B cell (primary cell): ENCODE measurements around the gene PLGRKT. TPM values are rescaled to one million over a fixed set of nuclear protein-coding genes. Genes with fewer than 3 reads are reported as not detected.

ENCODE experiments used
- ATAC-seq: fragments of 200-7000 bp; cut with Tn5 transposase; one replicate; pipeline ENCODE4 v1.10.0; 2021; ENCODE audit warnings: low read depth, mild to moderate bottlenecking, moderate number of reproducible peaks, moderate library complexity
- CTCF ChIA-PET: fragments of 350-600 bp; sonication (Branson Sonifier 250); formaldehyde crosslinking; loops from one replicate; lab custom pipeline; 2021; ENCODE audit warnings: antibody characterized with exemption, inconsistent platforms; lab: Charles Lee
- POLR2A ChIA-PET: fragments of 350-600 bp; sonication (Branson Sonifier 250); formaldehyde crosslinking; loops from one replicate; lab custom pipeline; 2021; ENCODE audit warnings: antibody characterized with exemption; lab: Charles Lee
- DNase-seq: peaks from one replicate; pipeline ENCODE4 v3.0.0; 2013
- H2AFZ ChIP-seq: 2 replicates; pipeline ENCODE4 v1.6.1; 2012; ENCODE audit warnings: mild to moderate bottlenecking, low read depth, low read length; ENCODE audit not compliant: insufficient read depth, poor library complexity, severe bottlenecking
- H3K27ac ChIP-seq, 2 donors: 1 replicate in 1 of 2; 2 replicates in 1 of 2; pipeline ENCODE4 v1.5.1; 2012 to 2013; ENCODE audit warnings: low read length in 2 of 2, mild to moderate bottlenecking in 2 of 2, moderate library complexity in 1 of 2
- H3K27me3 ChIP-seq, 4 experiments: fragments of 200-600 bp in 1 of 4; sonication (generic) in 1 of 4; replicated peaks in 1 of 4; 1 replicate in 2 of 4; 2 replicates in 2 of 4; pipeline versions ENCODE4 v1.6.1 to v1.7.0; 2013 to 2016; ENCODE audit warnings: low read length in 3 of 4, mild to moderate bottlenecking in 2 of 4, mixed read lengths in 1 of 4, moderate library complexity in 1 of 4; ENCODE audit not compliant: insufficient read depth in 4 of 4, control insufficient read depth in 3 of 4; ENCODE audit errors: control extremely low read depth in 1 of 4
- H3K36me3 ChIP-seq, 2 experiments: replicated peaks in 1 of 2; 1 replicate in 1 of 2; 2 replicates in 1 of 2; pipeline versions ENCODE4 v1.6.1 to v1.7.1; 2013; ENCODE audit warnings: low read length in 1 of 2; ENCODE audit not compliant: insufficient read depth in 2 of 2, control insufficient read depth in 1 of 2; ENCODE audit errors: control extremely low read depth in 1 of 2, extremely low read depth in 1 of 2
- H3K4me1 ChIP-seq, 2 donors: fragments of 200-600 bp in 1 of 2; sonication (generic) in 1 of 2; 1 replicate in 1 of 2; 2 replicates in 1 of 2; pipeline versions ENCODE4 v1.5.1 to v1.6.1; 2013 to 2017; ENCODE audit warnings: low read length in 2 of 2; ENCODE audit not compliant: control insufficient read depth in 2 of 2, insufficient read depth in 2 of 2
- H3K4me2 ChIP-seq: replicated peaks from 2 replicates; pipeline ENCODE3; 2012; ENCODE audit warnings: mild to moderate bottlenecking, low read depth, low read length; ENCODE audit not compliant: poor library complexity, severe bottlenecking
- H3K4me3 ChIP-seq, 5 experiments: fragments of 200-600 bp in 1 of 5; sonication (generic) in 1 of 5; 1 replicate in 3 of 5; 2 replicates in 2 of 5; pipeline versions ENCODE4 v1.5.1 to v1.7.0; 2011 to 2016; ENCODE audit warnings: low read length in 4 of 5, mild to moderate bottlenecking in 4 of 5, low read depth in 2 of 5, control low read depth in 1 of 5, moderate library complexity in 1 of 5; ENCODE audit not compliant: insufficient read depth in 1 of 5; ENCODE audit errors: control extremely low read depth in 1 of 5, extremely low read depth in 1 of 5
- H3K79me2 ChIP-seq: fragments of 200-600 bp; sonication (generic); one replicate; pipeline ENCODE4 v1.6.0; 2016; ENCODE audit warnings: low read length; ENCODE audit not compliant: control insufficient read depth, insufficient read depth
- H3K9ac ChIP-seq: fragments of 200-600 bp; sonication (generic); 2 replicates; pipeline ENCODE4 v1.6.1; 2017; ENCODE audit warnings: mild to moderate bottlenecking, low read length, moderate library complexity
- H3K9me3 ChIP-seq, 3 donors: one replicate each; pipeline versions ENCODE4 v1.6.1 to v1.7.1; 2013; ENCODE audit warnings: low read length in 2 of 3; ENCODE audit not compliant: control insufficient read depth in 2 of 3, insufficient read depth in 1 of 3; ENCODE audit errors: control extremely low read depth in 1 of 3
- H4K20me1 ChIP-seq: 2 replicates; pipeline ENCODE4 v1.6.0; 2012; ENCODE audit warnings: mild to moderate bottlenecking, low read length; ENCODE audit not compliant: insufficient read depth, control insufficient read depth, poor library complexity, severe bottlenecking
- H3K27ac Mint-ChIP-seq: one replicate; pipeline ENCODE4 v1.8.0; 2021; ENCODE audit warnings: mixed read lengths
- H3K27me3 Mint-ChIP-seq: one replicate; pipeline ENCODE4 v1.8.0; 2021; ENCODE audit warnings: mixed read lengths
- H3K4me1 Mint-ChIP-seq: one replicate; pipeline ENCODE4 v1.8.0; 2021; ENCODE audit warnings: mixed read lengths
- H3K4me3 Mint-ChIP-seq: one replicate; pipeline ENCODE4 v1.8.0; 2021; ENCODE audit warnings: mixed read lengths
- H3K9me3 Mint-ChIP-seq: one replicate; pipeline ENCODE4 v1.8.0; 2022; ENCODE audit warnings: mixed read lengths; ENCODE audit not compliant: insufficient read depth
- EZH2 ChIP-seq: IDR thresholded peaks from 2 replicates; pipeline ENCODE4 v1.6.1; 2012; ENCODE audit warnings: borderline replicate concordance, low read depth, mild to moderate bottlenecking, moderate library complexity, low read length; ENCODE audit not compliant: insufficient read depth, poor library complexity, severe bottlenecking
- WGBS: methylation state at CpG from one replicate; pipeline ENCODE4 v1.1.5; 2013; ENCODE audit warnings: missing lambda C conversion rate; ENCODE audit not compliant: insufficient coverage; 5-methylcytosine and 5-hydroxymethylcytosine counted together
- intact Hi-C: fragments of 100-400 bp; cut with micrococcal nuclease; formaldehyde crosslinking; loops from one replicate; pipeline ENCODE4 v1.10.0; 2022
- polyA plus RNA-seq: library from polyadenylated mRNA; depleted of rRNA; stranded (reverse); fragments of >200 nt; gene quantifications from 2 replicates; pipeline ENCODE4 v1.2.3, GENCODE V29; 2012
- total RNA-seq, 2 donors: library from RNA; stranded (reverse); fragments of 120-200 nt in 1 of 2; gene quantifications; 1 replicate in 1 of 2; 2 replicates in 1 of 2; pipeline versions ENCODE4 v1.2.3 to v1.2.4, GENCODE V29; 2013 to 2022
- TF ChIP-seq, protein P1 (sequence below): fragments of 200-600 bp; IDR thresholded peaks from one replicate; pipeline ENCODE4 v1.8.0; 2022; ENCODE audit warnings: antibody characterized with exemption, mild to moderate bottlenecking

PLGRKT gene
- total and polyA plus RNA-seq, 2 donors (not counting 1 experiment from before 2014, with no cell fraction given) = 8.4 to 11.0 TPM

DNA sequence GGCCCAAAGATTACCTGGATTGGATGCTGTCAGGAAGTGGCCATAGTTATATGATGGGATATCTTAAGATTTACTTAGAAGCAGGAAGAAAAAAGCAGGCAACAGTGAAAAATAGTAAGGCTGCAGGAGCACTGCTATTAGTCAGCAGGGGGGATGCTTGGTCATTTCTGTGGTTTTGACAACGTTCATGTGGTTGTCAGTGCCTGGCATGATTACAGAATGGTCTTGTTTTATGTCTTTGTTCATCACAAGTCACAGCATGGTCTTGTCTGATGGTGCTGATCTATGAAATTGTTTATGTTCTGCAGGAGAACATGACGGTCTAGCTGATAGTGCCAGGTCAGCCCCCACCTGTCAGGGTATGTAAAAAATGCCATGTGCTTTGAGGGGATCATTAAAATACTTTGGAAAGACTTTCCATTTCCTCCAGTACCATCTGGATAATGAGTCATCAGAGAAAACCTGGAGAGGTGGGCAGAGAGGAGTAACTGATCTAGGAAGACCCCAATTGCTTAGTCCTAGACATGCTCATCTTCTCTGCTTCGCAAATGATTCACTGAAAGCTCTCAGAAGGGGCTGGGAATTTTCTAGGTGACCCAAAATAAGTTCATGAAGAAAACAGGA, 48.5 kb downstream of the PLGRKT start:
- H3K4me3 Mint-ChIP-seq = no peak overlapping the region
- no peak for DNase-seq
- ATAC-seq = no peak
- H3K27me3 ChIP-seq = no peaks in the 10 kb centered on the region
- ChIA-PET CTCF (no interaction called here), POLR2A (no interaction called here)
- H3K79me2 ChIP-seq = no peaks in the 10 kb centered on the region
- H3K9me3 ChIP-seq = no peaks in the 10 kb centered on the region
- no peak for TF ChIP-seq EZH2
- TF ChIP-seq, protein P1, sequence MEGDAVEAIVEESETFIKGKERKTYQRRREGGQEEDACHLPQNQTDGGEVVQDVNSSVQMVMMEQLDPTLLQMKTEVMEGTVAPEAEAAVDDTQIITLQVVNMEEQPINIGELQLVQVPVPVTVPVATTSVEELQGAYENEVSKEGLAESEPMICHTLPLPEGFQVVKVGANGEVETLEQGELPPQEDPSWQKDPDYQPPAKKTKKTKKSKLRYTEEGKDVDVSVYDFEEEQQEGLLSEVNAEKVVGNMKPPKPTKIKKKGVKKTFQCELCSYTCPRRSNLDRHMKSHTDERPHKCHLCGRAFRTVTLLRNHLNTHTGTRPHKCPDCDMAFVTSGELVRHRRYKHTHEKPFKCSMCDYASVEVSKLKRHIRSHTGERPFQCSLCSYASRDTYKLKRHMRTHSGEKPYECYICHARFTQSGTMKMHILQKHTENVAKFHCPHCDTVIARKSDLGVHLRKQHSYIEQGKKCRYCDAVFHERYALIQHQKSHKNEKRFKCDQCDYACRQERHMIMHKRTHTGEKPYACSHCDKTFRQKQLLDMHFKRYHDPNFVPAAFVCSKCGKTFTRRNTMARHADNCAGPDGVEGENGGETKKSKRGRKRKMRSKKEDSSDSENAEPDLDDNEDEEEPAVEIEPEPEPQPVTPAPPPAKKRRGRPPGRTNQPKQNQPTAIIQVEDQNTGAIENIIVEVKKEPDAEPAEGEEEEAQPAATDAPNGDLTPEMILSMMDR = no peak
- H3K36me3 ChIP-seq = no peaks in the 10 kb centered on the region
- H3K27ac Mint-ChIP-seq = no peak overlapping the region
- H3K4me1 ChIP-seq = no peaks in the 10 kb centered on the region
- intact Hi-C loops = no loop called here
- H4K20me1 ChIP-seq = no peaks in the 10 kb centered on the region
- no peak overlapping the region for H3K4me2 ChIP-seq
- no peak overlapping the region for H3K4me3 ChIP-seq
- 33% methylated on average over 3 of the region's 3 CpGs for WGBS
- no peak overlapping the region for H3K9ac ChIP-seq
- H3K27me3 Mint-ChIP-seq = no peaks in the 10 kb centered on the region
- H3K27ac ChIP-seq = no peak overlapping the region
- no peak overlapping the region for H2AFZ ChIP-seq
- no peaks in the 10 kb centered on the region for H3K4me1 Mint-ChIP-seq
- H3K9me3 Mint-ChIP-seq = no peaks in the 10 kb centered on the region

- no peak overlapping the region for H3K9ac ChIP-seq
- ATAC-seq (no peak), DNase-seq (no peak)
- Mint-ChIP-seq H3K4me1 (no peaks in the 10 kb centered on the region), H3K27ac (no peak overlapping the region), H3K9me3 (no peaks in the 10 kb centered on the region), H3K27me3 (no peaks in the 10 kb centered on the region), H3K4me3 (no peak overlapping the region)
- no peak overlapping the region for H3K27ac ChIP-seq
- no peaks in the 10 kb centered on the region for H3K36me3 ChIP-seq
- peaks cover 0 to under 1% of the 10 kb centered on the region in 2 donors for H3K4me1 ChIP-seq
- H3K27me3 ChIP-seq = no peaks in the 10 kb centered on the region
- WGBS = 100% methylated on average over 3 of the region's 5 CpGs
- no peak overlapping the region for H3K4me2 ChIP-seq
- no peak for TF ChIP-seq EZH2
- TF ChIP-seq, protein P1 = no peak
- no peak overlapping the region for H3K4me3 ChIP-seq
- intact Hi-C loops = no loop called here
- POLR2A ChIA-PET = no interaction called here
- no peaks in the 10 kb centered on the region for H4K20me1 ChIP-seq
- CTCF ChIA-PET = no interaction called here
- H3K79me2 ChIP-seq = no peaks in the 10 kb centered on the region
- no peaks in the 10 kb centered on the region for H3K9me3 ChIP-seq
- H2AFZ ChIP-seq = no peak overlapping the region
These were observed 49.5 kb downstream of the PLGRKT start for GRCh38 chr9:5388026-5388819.
